C4-2B (cell line): ENCODE results near the gene UNK.
A peak's percentile ranks its signal among the peaks of the same experiment; 100 is the strongest.

Experiments used
- H3K27ac ChIP-seq: fragments of 450-650 bp; 2 replicates; pipeline ENCODE4 v1.5.1; 2017
- CTCF ChIP-seq: fragments of 450-650 bp; conservative IDR thresholded peaks from 2 replicates; pipeline ENCODE4 v1.5.1; 2017; ENCODE audit warnings: mild to moderate bottlenecking
- ZFX ChIP-seq: fragments of 450-650 bp; IDR thresholded peaks from 2 replicates; pipeline ENCODE4 v1.6.1; 2017

The UNK gene

GRCh38 chr17:75799402-75799801 is 14.8 kb downstream of the UNK start:
- TF ChIP-seq ZFX (no peak), CTCF (no peak)
- H3K27ac ChIP-seq: no peak overlapping the region

- H3K27ac ChIP-seq: no peak overlapping the region
- TF ChIP-seq ZFX (no peak), CTCF (no peak)
These were observed 19.3 kb downstream of the UNK start for GRCh38 chr17:75803883-75804282.

GRCh38 chr17:75806822-75807500 is 22.4 kb downstream of the UNK start:
- no peak overlapping the region for H3K27ac ChIP-seq
- TF ChIP-seq ZFX: no peak
- no peak for TF ChIP-seq CTCF

- TF ChIP-seq ZFX: no peak
- no peak for TF ChIP-seq CTCF
- peak overlapping the region; percentile 12; the same call in 1 of the 2 replicates for H3K27ac ChIP-seq
These were observed 23.3 kb downstream of the UNK start for GRCh38 chr17:75807861-75808260.

- TF ChIP-seq ZFX (no peak), CTCF (no peak)
- H3K27ac ChIP-seq: no peak overlapping the region
These were observed 23.9 kb downstream of the UNK start for GRCh38 chr17:75808549-75808904.

GRCh38 chr17:75808905-75809621 is 24.5 kb downstream of the UNK start:
- H3K27ac ChIP-seq: no peak overlapping the region
- TF ChIP-seq CTCF (no peak), ZFX (no peak)

GRCh38 chr17:75809631-75810111 is 25.1 kb downstream of the UNK start:
- H3K27ac ChIP-seq: no peak overlapping the region
- no peak for TF ChIP-seq ZFX
- TF ChIP-seq CTCF: no peak
